Lower leg skin (tissue), 3 donors: ENCODE measurements around the gene ZNF555.

Experiments
- POLR2A ChIP-seq, 2 donors: fragments of 450-650 bp; IDR thresholded peaks; one replicate each; pipeline ENCODE4 v1.6.1; 2016 to 2017; ENCODE audit warnings: antibody characterized with exemption in 2 of 2, mild to moderate bottlenecking in 1 of 2, moderate library complexity in 1 of 2
- TF ChIP-seq, protein P1 (sequence below), 3 donors: fragments of 450-650 bp; IDR thresholded peaks; one replicate each; pipeline ENCODE4 v1.5.1; 2016; ENCODE audit warnings: antibody characterized with exemption in 3 of 3, mild to moderate bottlenecking in 3 of 3, moderate library complexity in 2 of 3

DNA sequence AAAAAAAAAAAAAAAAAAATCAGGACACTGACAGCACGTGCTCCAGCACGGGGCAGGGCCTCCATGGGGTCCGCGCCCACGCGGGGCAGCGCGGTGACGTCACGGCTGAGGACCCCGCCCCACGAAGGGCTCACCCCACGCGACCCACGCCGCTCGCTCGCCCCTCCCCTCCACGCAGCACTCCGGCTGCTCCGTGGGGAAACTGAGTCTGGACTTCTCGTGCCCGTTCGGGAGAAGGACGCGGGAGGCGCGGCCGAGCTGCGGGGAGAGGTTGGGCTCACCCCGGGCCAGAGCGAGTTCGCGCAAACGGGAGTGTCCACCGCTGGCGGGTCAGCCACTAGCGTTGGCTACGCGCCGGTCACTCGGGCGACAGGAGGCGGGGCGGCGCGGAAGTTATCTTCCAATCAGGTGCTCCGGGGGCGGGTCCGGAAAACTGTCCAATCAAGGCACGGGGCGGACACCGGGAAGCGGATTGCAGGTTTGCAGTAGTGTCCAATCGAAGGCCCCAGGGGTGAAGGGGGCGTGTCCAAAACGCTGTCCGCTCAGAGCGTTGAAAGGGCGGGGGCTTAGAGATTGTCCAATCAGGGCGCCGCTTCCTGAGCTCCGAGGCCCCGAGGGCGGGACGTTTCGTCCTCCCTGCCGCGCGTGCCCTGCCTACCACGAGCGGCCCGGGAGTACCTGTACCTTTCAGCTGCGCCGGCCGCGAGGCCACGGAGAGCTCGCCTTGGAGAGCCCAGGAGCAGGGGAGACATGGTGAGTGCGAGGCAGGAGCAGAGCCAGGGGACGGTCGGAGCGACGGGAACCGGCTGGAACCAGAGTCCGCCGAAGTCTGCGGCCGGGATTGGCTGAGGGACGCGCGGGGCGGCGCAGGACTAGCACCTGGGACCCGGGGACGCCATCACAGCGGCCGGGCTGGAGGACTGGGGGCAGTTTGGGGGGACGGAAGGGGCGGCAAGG is 59.3 kb downstream of the ZNF555 start, which contains the start of gene ZNF57:
- TF ChIP-seq, protein P1, sequence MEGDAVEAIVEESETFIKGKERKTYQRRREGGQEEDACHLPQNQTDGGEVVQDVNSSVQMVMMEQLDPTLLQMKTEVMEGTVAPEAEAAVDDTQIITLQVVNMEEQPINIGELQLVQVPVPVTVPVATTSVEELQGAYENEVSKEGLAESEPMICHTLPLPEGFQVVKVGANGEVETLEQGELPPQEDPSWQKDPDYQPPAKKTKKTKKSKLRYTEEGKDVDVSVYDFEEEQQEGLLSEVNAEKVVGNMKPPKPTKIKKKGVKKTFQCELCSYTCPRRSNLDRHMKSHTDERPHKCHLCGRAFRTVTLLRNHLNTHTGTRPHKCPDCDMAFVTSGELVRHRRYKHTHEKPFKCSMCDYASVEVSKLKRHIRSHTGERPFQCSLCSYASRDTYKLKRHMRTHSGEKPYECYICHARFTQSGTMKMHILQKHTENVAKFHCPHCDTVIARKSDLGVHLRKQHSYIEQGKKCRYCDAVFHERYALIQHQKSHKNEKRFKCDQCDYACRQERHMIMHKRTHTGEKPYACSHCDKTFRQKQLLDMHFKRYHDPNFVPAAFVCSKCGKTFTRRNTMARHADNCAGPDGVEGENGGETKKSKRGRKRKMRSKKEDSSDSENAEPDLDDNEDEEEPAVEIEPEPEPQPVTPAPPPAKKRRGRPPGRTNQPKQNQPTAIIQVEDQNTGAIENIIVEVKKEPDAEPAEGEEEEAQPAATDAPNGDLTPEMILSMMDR (IDR thresholded peaks at IDR 0.05) = no peak
- no peak for TF ChIP-seq POLR2A (IDR thresholded peaks at IDR 0.05)
